HCT116 (cell line): ENCODE results near the gene KSR1. TPM values are rescaled to one million over a fixed set of nuclear protein-coding genes. Genes with fewer than 3 reads are reported as not detected.

Source experiments
- ATAC-seq: fragments of 200-7000 bp; cut with Tn5 transposase; 2 replicates; pipeline ENCODE4 v1.9.1; 2020; ENCODE audit warnings: mild to moderate bottlenecking, moderate library complexity
- BruUV-seq: library from RNA; stranded (reverse); fragments of 400-500 nt; replicated peaks from 2 replicates; lab custom pipeline; 2021; lab: Mats Ljungman, UMichigan
- CTCF ChIA-PET: fragments of 300-600 bp; sonication (Branson Sonifier 250); formaldehyde crosslinking; loops from one replicate; lab custom pipeline; 2021; ENCODE audit warnings: antibody characterized with exemption; lab: Charles Lee
- POLR2A ChIA-PET: fragments of 300-600, 350-600 bp; sonication (Branson Sonifier 250); formaldehyde crosslinking; loops from one replicate; lab custom pipeline; 2021; ENCODE audit warnings: antibody characterized with exemption; lab: Charles Lee
- RAD21 ChIA-PET, 2 experiments: fragments of 300-600 bp; sonication (Branson Sonifier 250); formaldehyde crosslinking; loops; one replicate each; lab custom pipeline; 2023; ENCODE audit warnings: low total read pairs in 2 of 2; ENCODE audit not compliant: uncharacterized antibody in 2 of 2, unreplicated experiment in 2 of 2, low non-redundant PET in 1 of 2; lab: Charles Lee
- DNase-seq: peaks from one replicate; pipeline ENCODE4 v3.0.0-alpha.2; 2010; ENCODE audit warnings: low read depth, low spot score
- H2AFZ ChIP-seq: fragments of 200-600 bp; shearing (Covaris generic), sonication (generic); 2 replicates; pipeline ENCODE4 v1.6.1; 2017; ENCODE audit warnings: low read depth, mixed run types, mixed read lengths, antibody characterized with exemption, low read length; ENCODE audit not compliant: poor library complexity, severe bottlenecking
- H3K27ac ChIP-seq: 2 replicates; pipeline ENCODE4 v1.5.1; 2012; ENCODE audit warnings: low read depth, low read length
- H3K27me3 ChIP-seq: fragments of 200-600 bp; sonication (generic); 2 replicates; pipeline ENCODE4 v1.6.1; 2016; ENCODE audit warnings: mixed run types, low read length, mixed read lengths; ENCODE audit not compliant: insufficient read depth
- H3K36me3 ChIP-seq, 2 experiments: fragments of 200-500 bp in 1 of 2; fragments of 200-600 bp in 1 of 2; sonication (Bioruptor generic) in 1 of 2; sonication (generic) in 1 of 2; 2 replicates each; pipeline versions ENCODE4 v1.5.1 to v1.6.1; 2014 to 2016; ENCODE audit warnings: low read length in 2 of 2, inconsistent platforms in 1 of 2, mixed read lengths in 1 of 2, mixed run types in 1 of 2; ENCODE audit not compliant: insufficient read depth in 2 of 2, control insufficient read depth in 1 of 2
- H3K4me1 ChIP-seq, 2 experiments: fragments of 200-600 bp in 1 of 2; sonication (generic) in 1 of 2; 2 replicates each; pipeline versions ENCODE4 v1.5.1 to v1.6.1; 2012 to 2017; ENCODE audit warnings: low read length in 2 of 2, inconsistent platforms in 1 of 2, mild to moderate bottlenecking in 1 of 2, mixed read lengths in 1 of 2, mixed run types in 1 of 2, moderate library complexity in 1 of 2; ENCODE audit not compliant: insufficient read depth in 2 of 2, control insufficient read depth in 1 of 2
- H3K4me2 ChIP-seq: fragments of 200-600 bp; sonication (generic); 2 replicates; pipeline ENCODE4 v1.6.1; 2017; ENCODE audit warnings: mixed run types, low read length, mixed read lengths
- H3K4me3 ChIP-seq, 2 experiments: fragments of 200-600 bp in 1 of 2; sonication (generic) in 1 of 2; replicated peaks in 1 of 2; 2 replicates each; pipeline ENCODE4 v1.5.1; 2011 to 2016; ENCODE audit warnings: low read length in 2 of 2, control low read depth in 1 of 2, low read depth in 1 of 2, mild to moderate bottlenecking in 1 of 2, mixed read lengths in 1 of 2, mixed run types in 1 of 2
- H3K79me2 ChIP-seq: fragments of 200-600 bp; sonication (generic); 2 replicates; pipeline ENCODE4 v1.6.1; 2017; ENCODE audit warnings: mild to moderate bottlenecking, mixed run types, low read length, moderate library complexity, mixed read lengths; ENCODE audit not compliant: insufficient read depth
- H3K9ac ChIP-seq: fragments of 200-600 bp; sonication (generic); 2 replicates; pipeline ENCODE4 v1.6.1; 2016; ENCODE audit warnings: low read length, mixed read lengths
- H3K9me2 ChIP-seq: fragments of 200-600 bp; sonication (generic), shearing (Covaris generic); 2 replicates; pipeline ENCODE4 v1.6.1; 2017; ENCODE audit warnings: mixed run types, mild to moderate bottlenecking, moderate library complexity; ENCODE audit not compliant: insufficient read depth
- H3K9me3 ChIP-seq, 2 experiments: fragments of 200-500 bp in 1 of 2; fragments of 200-600 bp in 1 of 2; sonication (Bioruptor generic) in 1 of 2; sonication (generic) in 1 of 2; 2 replicates each; pipeline ENCODE4 v1.6.1; 2014 to 2017; ENCODE audit warnings: low read length in 2 of 2, mixed read lengths in 2 of 2, inconsistent platforms in 1 of 2, low read depth in 1 of 2, mild to moderate bottlenecking in 1 of 2, mixed run types in 1 of 2, moderate library complexity in 1 of 2; ENCODE audit not compliant: control insufficient read depth in 1 of 2, insufficient read depth in 1 of 2
- H4K20me1 ChIP-seq: fragments of 200-600 bp; sonication (generic), shearing (Covaris generic); 2 replicates; pipeline ENCODE4 v1.6.1; 2017; ENCODE audit warnings: mixed run types, mild to moderate bottlenecking, moderate library complexity; ENCODE audit not compliant: insufficient read depth
- CBX3 ChIP-seq: IDR thresholded peaks from 2 replicates; pipeline ENCODE4 v1.6.1; 2012; ENCODE audit warnings: low read depth
- EGR1 ChIP-seq: IDR thresholded peaks from 2 replicates; pipeline ENCODE4 v1.6.1; 2012; ENCODE audit warnings: low read depth
- ELF1 ChIP-seq: IDR thresholded peaks from 2 replicates; pipeline ENCODE4 v1.6.1; 2012; ENCODE audit warnings: low read depth, borderline replicate concordance
- EZH2 ChIP-seq: fragments of 200-600 bp; sonication (generic); IDR thresholded peaks from 2 replicates; pipeline ENCODE4 v1.6.1; 2017; ENCODE audit warnings: antibody characterized with exemption, mixed run types
- EZH2phosphoT487 ChIP-seq: fragments of 200-600 bp; IDR thresholded peaks from 2 replicates; pipeline ENCODE4 v1.6.1; 2018; ENCODE audit warnings: antibody characterized with exemption, borderline replicate concordance
- JUND ChIP-seq: IDR thresholded peaks from 2 replicates; pipeline ENCODE4 v1.6.1; 2012
- POLR2A ChIP-seq: IDR thresholded peaks from 2 replicates; pipeline ENCODE4 v1.7.0; 2011; ENCODE audit warnings: borderline replicate concordance; ENCODE audit not compliant: insufficient read depth, insufficient read length; ENCODE audit errors: extremely low read depth
- POLR2AphosphoS5 ChIP-seq: IDR thresholded peaks from 2 replicates; pipeline ENCODE4 v1.6.1; 2011; ENCODE audit warnings: mild to moderate bottlenecking, low read depth, low read length, moderate library complexity
- RAD21 ChIP-seq: IDR thresholded peaks from 2 replicates; pipeline ENCODE4 v1.6.1; 2012; ENCODE audit warnings: low read depth, mild to moderate bottlenecking
- SP1 ChIP-seq: IDR thresholded peaks from 2 replicates; pipeline ENCODE4 v1.6.1; 2012; ENCODE audit warnings: low read depth
- SRF ChIP-seq: IDR thresholded peaks from 2 replicates; pipeline ENCODE4 v1.6.1; 2012; ENCODE audit warnings: low read depth
- TCF7L2 ChIP-seq: IDR thresholded peaks from 2 replicates; pipeline ENCODE4 v1.7.0; 2011; ENCODE audit warnings: borderline replicate concordance, inconsistent platforms; ENCODE audit not compliant: insufficient read depth, insufficient read length; ENCODE audit errors: extremely low read depth
- YY1 ChIP-seq: IDR thresholded peaks from 2 replicates; pipeline ENCODE4 v1.6.1; 2011; ENCODE audit warnings: low read length, low read depth, moderate library complexity, mild to moderate bottlenecking; ENCODE audit not compliant: insufficient replicate concordance; ENCODE audit errors: extremely low read depth
- ZFX ChIP-seq: fragments of 450-650 bp; IDR thresholded peaks from 2 replicates; pipeline ENCODE4 v1.6.1; 2017
- intact Hi-C: fragments of 100-400 bp; cut with micrococcal nuclease; formaldehyde crosslinking; loops from 2 replicates; pipeline ENCODE4 v1.10.0; 2022
- total RNA-seq: library from RNA; stranded (reverse); gene quantifications from one replicate; pipeline ENCODE4 v1.2.1, GENCODE V29; 2021; ENCODE audit not compliant: unreplicated experiment
- TF ChIP-seq, protein P1 (sequence below): IDR thresholded peaks from 2 replicates; pipeline ENCODE4 v1.6.1; 2012
- TF ChIP-seq, protein P2 (sequence below): IDR thresholded peaks from 2 replicates; pipeline ENCODE4 v1.6.1; 2012
- TF ChIP-seq, protein P3 (sequence below), 3 experiments: fragments of 200-600 bp in 1 of 3; sonication (generic) in 1 of 3; IDR thresholded peaks in 2 of 3; conservative IDR thresholded peaks in 1 of 3; 2 replicates each; pipeline ENCODE4 v1.5.1; 2012 to 2017; ENCODE audit warnings: low read depth in 2 of 3, low read length in 2 of 3, antibody characterized with exemption in 1 of 3, borderline replicate concordance in 1 of 3, control low read depth in 1 of 3, mild to moderate bottlenecking in 1 of 3, mixed read lengths in 1 of 3, mixed run types in 1 of 3, moderate library complexity in 1 of 3; ENCODE audit not compliant: insufficient read depth in 1 of 3
- TF ChIP-seq, protein P4 (sequence below): IDR thresholded peaks from 2 replicates; pipeline ENCODE4 v1.6.1; 2012; ENCODE audit warnings: low read depth

KSR1 gene
- total RNA-seq, 1 experiment from 2014 or later = 16.5 TPM

DNA sequence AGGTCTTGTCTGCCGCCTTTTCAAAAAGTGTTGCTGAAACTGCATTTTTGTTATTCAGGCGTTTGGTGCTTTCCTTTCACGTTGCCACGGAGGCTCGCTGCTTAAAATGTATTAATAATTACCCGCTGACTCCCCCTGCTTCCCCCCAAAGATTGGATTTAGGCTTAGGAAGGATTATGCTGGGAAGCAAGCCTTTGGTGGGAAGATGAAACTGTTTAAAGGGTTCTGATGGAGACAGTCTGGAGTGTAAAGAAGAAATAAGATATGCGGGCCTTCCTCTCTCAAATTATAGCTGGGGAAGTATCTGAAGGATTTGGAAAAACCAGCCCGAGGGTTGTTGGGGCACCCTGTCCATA, 1.1 kb downstream of the KSR1 start (continued):
- TF ChIP-seq SP1 (no peak), EZH2 (no peak)

DNA sequence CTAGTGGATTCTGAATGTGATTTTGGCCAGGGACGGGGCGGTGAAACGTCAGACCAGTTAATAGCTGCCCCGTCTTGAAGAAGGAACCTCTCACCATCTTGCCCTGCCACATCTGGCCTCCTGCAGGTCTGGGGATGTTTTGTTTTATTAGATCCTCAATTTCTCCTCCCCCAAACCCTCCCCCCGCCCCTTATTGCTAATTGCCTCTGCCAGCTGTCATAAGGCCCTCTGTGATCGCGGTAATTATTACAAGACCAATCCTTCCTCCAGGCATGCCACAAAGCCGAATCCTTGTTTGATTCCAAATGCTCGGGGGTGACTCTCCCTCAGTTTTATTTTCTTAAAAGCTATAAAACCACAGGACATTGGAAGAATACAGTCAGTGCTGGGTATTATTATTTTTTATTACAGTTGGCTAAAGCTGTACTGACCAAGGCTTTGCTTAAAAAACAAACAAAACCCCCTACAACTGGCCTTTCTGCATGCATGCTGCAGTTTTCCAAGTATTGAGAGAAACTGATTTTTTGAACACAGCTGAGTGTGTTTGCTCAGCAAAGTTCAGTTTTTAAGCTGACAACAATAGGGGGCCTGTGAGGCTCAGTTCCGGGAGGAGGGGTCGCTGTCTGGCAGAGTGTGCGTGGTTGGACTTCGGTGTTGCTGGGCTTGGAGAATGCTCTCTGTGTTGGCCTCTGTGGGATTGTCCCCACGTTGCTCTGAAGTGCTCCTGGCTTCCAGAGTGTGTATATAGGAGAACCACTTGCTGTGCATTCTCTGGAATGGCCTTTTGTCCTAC, 1.7 kb downstream of the KSR1 start:
- Histone ChIP-seq H3K9me2 (no peaks in the 10 kb centered on the region), H3K79me2 (peaks cover 6% of the 10 kb centered on the region; the same call in 1 of the 2 replicates), H3K27ac (no peak overlapping the region), H3K9me3 (no peaks in the 10 kb centered on the region), H2AFZ (no peak overlapping the region), H3K4me3 (peak overlapping the region; percentile 63 to 71), H3K4me1 (peaks cover 17 to 26% of the 10 kb centered on the region in 2 experiments), H3K9ac (peak overlapping the region; percentile 58; the same call in 1 of the 2 replicates), H3K4me2 (peak overlapping the region; percentile 82), H3K27me3 (no peaks in the 10 kb centered on the region), H4K20me1 (no peaks in the 10 kb centered on the region), H3K36me3 (no peaks in the 10 kb centered on the region)
- ChIA-PET CTCF (interaction anchor here (0.6 to 1.0 kb wide), 2 partner anchors 16 to 212 kb away, joined by 3 read pairs; no protein-coding TSS in a partner anchor), POLR2A (interaction anchor here (1.6 kb wide), 2 partner anchors 10 to 142 kb away, joined by 3 to 4 read pairs; no protein-coding TSS in a partner anchor), RAD21 (no interaction called here)
- ATAC-seq (no peak), DNase-seq (no peak)
- BruUV-seq = TSS peak; percentile 50
- intact Hi-C loops = no loop called here
- TF ChIP-seq POLR2AphosphoS5 (no peak), CBX3 (no peak), ZFX (no peak), RAD21 (no peak), POLR2A (no peak), SRF (no peak), YY1 (no peak), JUND (no peak), EZH2phosphoT487 (no peak), SP1 (no peak), ELF1 (no peak), EZH2 (no peak), TCF7L2 (no peak), EGR1 (no peak)
- TF ChIP-seq, protein P1, sequence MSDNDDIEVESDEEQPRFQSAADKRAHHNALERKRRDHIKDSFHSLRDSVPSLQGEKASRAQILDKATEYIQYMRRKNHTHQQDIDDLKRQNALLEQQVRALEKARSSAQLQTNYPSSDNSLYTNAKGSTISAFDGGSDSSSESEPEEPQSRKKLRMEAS = no peak
- TF ChIP-seq, protein P2, sequence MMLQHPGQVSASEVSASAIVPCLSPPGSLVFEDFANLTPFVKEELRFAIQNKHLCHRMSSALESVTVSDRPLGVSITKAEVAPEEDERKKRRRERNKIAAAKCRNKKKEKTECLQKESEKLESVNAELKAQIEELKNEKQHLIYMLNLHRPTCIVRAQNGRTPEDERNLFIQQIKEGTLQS = no peak
- TF ChIP-seq, protein P3, sequence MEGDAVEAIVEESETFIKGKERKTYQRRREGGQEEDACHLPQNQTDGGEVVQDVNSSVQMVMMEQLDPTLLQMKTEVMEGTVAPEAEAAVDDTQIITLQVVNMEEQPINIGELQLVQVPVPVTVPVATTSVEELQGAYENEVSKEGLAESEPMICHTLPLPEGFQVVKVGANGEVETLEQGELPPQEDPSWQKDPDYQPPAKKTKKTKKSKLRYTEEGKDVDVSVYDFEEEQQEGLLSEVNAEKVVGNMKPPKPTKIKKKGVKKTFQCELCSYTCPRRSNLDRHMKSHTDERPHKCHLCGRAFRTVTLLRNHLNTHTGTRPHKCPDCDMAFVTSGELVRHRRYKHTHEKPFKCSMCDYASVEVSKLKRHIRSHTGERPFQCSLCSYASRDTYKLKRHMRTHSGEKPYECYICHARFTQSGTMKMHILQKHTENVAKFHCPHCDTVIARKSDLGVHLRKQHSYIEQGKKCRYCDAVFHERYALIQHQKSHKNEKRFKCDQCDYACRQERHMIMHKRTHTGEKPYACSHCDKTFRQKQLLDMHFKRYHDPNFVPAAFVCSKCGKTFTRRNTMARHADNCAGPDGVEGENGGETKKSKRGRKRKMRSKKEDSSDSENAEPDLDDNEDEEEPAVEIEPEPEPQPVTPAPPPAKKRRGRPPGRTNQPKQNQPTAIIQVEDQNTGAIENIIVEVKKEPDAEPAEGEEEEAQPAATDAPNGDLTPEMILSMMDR (IDR thresholded peaks at IDR 0.05 in 2 of 3, conservative IDR thresholded peaks at IDR 0.05 in 1 of 3; ENCODE audit: borderline replicate concordance in 1 of 3, insufficient read depth in 1 of 3, low read depth in 2 of 3, low read length in 2 of 3) = no peak
- TF ChIP-seq, protein P4, sequence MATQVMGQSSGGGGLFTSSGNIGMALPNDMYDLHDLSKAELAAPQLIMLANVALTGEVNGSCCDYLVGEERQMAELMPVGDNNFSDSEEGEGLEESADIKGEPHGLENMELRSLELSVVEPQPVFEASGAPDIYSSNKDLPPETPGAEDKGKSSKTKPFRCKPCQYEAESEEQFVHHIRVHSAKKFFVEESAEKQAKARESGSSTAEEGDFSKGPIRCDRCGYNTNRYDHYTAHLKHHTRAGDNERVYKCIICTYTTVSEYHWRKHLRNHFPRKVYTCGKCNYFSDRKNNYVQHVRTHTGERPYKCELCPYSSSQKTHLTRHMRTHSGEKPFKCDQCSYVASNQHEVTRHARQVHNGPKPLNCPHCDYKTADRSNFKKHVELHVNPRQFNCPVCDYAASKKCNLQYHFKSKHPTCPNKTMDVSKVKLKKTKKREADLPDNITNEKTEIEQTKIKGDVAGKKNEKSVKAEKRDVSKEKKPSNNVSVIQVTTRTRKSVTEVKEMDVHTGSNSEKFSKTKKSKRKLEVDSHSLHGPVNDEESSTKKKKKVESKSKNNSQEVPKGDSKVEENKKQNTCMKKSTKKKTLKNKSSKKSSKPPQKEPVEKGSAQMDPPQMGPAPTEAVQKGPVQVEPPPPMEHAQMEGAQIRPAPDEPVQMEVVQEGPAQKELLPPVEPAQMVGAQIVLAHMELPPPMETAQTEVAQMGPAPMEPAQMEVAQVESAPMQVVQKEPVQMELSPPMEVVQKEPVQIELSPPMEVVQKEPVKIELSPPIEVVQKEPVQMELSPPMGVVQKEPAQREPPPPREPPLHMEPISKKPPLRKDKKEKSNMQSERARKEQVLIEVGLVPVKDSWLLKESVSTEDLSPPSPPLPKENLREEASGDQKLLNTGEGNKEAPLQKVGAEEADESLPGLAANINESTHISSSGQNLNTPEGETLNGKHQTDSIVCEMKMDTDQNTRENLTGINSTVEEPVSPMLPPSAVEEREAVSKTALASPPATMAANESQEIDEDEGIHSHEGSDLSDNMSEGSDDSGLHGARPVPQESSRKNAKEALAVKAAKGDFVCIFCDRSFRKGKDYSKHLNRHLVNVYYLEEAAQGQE = no peak
